Rectal smooth muscle tissue (tissue), 1 donor: ENCODE results near the gene TEX35.

Experiments used
- H3K27ac ChIP-seq: one replicate; pipeline ENCODE4 v1.7.0; 2013; ENCODE audit warnings: low read depth, low read length, inconsistent platforms
- H3K27me3 ChIP-seq: one replicate; pipeline ENCODE4 v1.7.0; 2013; ENCODE audit warnings: low read length; ENCODE audit not compliant: control insufficient read depth, insufficient read depth
- H3K36me3 ChIP-seq: one replicate; pipeline ENCODE4 v1.7.0; 2013; ENCODE audit warnings: low read length; ENCODE audit not compliant: control insufficient read depth, insufficient read depth
- H3K4me1 ChIP-seq: one replicate; pipeline ENCODE4 v1.7.0; 2013; ENCODE audit warnings: low read length; ENCODE audit not compliant: control insufficient read depth, insufficient read depth
- H3K4me3 ChIP-seq: one replicate; pipeline ENCODE4 v1.7.0; 2013; ENCODE audit warnings: low read length
- H3K9ac ChIP-seq: one replicate; pipeline ENCODE4 v1.7.0; 2013; ENCODE audit warnings: low read length

TEX35 gene

DNA sequence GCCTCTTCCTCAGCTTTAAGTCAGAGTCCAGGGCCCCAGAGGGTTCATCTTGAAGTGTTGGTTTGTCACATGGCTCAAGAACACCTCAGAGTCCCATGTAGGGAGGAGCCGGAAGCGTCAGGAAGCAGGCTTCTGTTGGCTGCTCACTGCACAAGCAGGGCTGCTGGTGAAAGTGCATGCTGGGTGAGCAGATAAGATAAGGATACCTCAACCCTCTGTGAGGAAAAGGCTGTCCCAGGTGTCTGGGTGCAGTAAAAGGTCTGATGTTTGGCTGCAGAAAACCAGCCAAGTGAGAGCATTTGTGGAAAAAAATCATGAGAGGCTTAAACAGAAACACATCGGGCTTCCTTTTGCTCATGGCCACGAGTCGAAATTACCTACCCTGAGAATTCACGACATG lies 6.2 kb upstream of the TEX35 start:
- Histone ChIP-seq H3K27me3 (no peaks in the 10 kb centered on the region), H3K4me3 (no peak overlapping the region), H3K36me3 (no peaks in the 10 kb centered on the region), H3K27ac (no peak overlapping the region), H3K4me1 (no peaks in the 10 kb centered on the region), H3K9ac (no peak overlapping the region)

GRCh38 chr1:178509414-178510007 lies 3.4 kb upstream of the TEX35 start:
- Histone ChIP-seq H3K36me3 (no peaks in the 10 kb centered on the region), H3K4me1 (no peaks in the 10 kb centered on the region), H3K27ac (no peak overlapping the region), H3K27me3 (no peaks in the 10 kb centered on the region), H3K9ac (no peak overlapping the region), H3K4me3 (no peak overlapping the region)

GRCh38 chr1:178510155-178510554 lies 2.8 kb upstream of the TEX35 start:
- Histone ChIP-seq H3K27me3 (no peaks in the 10 kb centered on the region), H3K27ac (no peak overlapping the region), H3K4me3 (no peak overlapping the region), H3K4me1 (no peaks in the 10 kb centered on the region), H3K36me3 (no peaks in the 10 kb centered on the region), H3K9ac (no peak overlapping the region)

- no peaks in the 10 kb centered on the region for H3K36me3 ChIP-seq
- H3K27me3 ChIP-seq: no peaks in the 10 kb centered on the region
- H3K4me1 ChIP-seq: no peaks in the 10 kb centered on the region
- H3K4me3 ChIP-seq: no peak overlapping the region
- no peak overlapping the region for H3K9ac ChIP-seq
- H3K27ac ChIP-seq: no peak overlapping the region
Observed at GRCh38 chr1:178513278-178513983, 522 bp downstream of the TEX35 start.

DNA sequence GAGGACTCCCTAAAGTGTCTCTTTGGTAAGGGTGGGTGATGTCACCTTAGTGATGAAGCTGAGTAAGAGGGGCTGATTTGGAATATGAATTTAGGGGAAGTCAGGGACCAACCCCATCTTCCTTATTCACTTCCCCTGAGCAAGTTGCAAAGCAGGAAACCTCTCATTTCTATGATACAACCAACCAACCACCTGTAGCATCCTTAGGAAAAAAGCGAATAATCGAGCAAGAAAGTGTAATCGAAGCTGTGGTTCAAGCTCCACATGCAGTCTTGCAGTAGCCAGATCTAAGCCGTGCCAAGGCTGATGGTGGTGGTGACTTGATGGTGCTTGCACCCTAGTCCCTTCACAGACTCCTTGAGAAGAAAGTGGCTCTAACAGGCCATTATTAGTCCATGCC lies 3.2 kb downstream of the TEX35 start:
- H3K4me3 ChIP-seq: no peak overlapping the region
- no peaks in the 10 kb centered on the region for H3K4me1 ChIP-seq
- no peaks in the 10 kb centered on the region for H3K36me3 ChIP-seq
- no peaks in the 10 kb centered on the region for H3K27me3 ChIP-seq
- no peak overlapping the region for H3K9ac ChIP-seq
- no peak overlapping the region for H3K27ac ChIP-seq

DNA sequence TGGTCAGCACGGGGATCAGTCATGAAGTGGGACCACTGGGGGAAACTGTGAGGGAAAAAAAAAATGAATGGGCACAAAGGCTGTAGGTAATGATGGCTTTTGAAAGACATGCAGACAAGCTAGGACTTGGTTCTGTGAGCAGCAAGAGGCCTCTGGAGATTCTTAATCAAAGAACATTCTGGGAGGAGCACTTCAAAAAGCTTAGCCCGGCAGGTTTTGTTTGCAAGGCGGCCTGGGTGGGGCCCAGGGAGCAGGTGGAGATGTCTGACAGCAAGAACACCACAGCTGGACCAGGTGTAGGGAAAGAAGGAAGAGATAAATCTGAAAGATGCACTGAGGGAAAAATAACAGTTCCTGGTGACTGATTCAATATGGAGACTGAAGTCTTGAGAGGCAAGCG lies 6.0 kb downstream of the TEX35 start:
- Histone ChIP-seq H3K4me1 (no peaks in the 10 kb centered on the region), H3K4me3 (no peak overlapping the region), H3K36me3 (no peaks in the 10 kb centered on the region), H3K27ac (no peak overlapping the region), H3K27me3 (no peaks in the 10 kb centered on the region), H3K9ac (no peak overlapping the region)

DNA sequence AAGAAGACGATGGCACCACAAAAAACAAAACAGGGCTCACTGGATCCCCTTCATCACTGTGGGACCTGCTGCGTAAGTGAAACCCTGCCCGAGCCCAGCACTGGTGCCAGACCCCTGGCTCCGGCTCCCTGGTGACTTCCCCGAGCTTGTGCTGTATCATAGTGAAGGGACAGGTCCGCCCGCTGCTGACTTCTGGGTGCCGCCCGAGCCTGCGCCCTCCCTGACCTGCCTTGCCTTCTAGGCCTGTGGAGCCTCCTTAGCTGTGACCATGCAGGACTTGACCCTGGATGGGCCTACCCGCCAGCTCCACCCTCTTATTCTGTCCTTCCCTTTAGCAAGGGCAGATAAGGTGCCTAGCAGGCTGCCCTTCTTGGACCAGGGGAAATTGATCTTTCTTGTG lies 7.9 kb downstream of the TEX35 start:
- H3K4me1 ChIP-seq: no peaks in the 10 kb centered on the region

DNA sequence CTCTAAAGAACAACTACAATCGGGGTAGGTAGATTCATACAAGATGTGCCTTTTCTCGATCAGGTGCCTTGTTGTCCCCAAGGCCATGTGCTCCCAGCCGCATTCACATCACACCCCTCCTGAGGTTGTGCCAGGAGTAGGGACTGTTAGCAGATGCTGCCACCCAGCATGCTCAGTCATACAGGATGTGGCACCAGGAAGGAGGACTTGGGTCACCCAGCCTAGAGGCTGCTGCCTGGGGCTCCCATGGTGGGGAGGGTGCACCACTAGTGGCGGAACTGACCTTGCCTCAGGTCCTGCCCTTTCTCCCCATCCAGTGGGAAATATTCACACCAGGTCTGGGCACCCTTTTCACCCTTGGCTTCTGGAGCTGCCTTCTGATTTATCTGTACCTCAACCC lies 8.3 kb downstream of the TEX35 start:
- Histone ChIP-seq H3K9ac (no peak overlapping the region), H3K27me3 (no peaks in the 10 kb centered on the region), H3K27ac (no peak overlapping the region), H3K36me3 (no peaks in the 10 kb centered on the region), H3K4me1 (no peaks in the 10 kb centered on the region), H3K4me3 (no peak overlapping the region)

More for the DNA sequence above, 7.9 kb downstream of the TEX35 start:
- Histone ChIP-seq H3K36me3 (no peaks in the 10 kb centered on the region), H3K4me3 (no peak overlapping the region), H3K27me3 (no peaks in the 10 kb centered on the region), H3K9ac (no peak overlapping the region), H3K27ac (no peak overlapping the region)

- Histone ChIP-seq H3K36me3 (no peaks in the 10 kb centered on the region), H3K4me1 (no peaks in the 10 kb centered on the region), H3K27me3 (no peaks in the 10 kb centered on the region), H3K9ac (no peak overlapping the region), H3K4me3 (no peak overlapping the region), H3K27ac (no peak overlapping the region)
Observed at GRCh38 chr1:178527117-178527516, 14.2 kb downstream of the TEX35 start.

DNA sequence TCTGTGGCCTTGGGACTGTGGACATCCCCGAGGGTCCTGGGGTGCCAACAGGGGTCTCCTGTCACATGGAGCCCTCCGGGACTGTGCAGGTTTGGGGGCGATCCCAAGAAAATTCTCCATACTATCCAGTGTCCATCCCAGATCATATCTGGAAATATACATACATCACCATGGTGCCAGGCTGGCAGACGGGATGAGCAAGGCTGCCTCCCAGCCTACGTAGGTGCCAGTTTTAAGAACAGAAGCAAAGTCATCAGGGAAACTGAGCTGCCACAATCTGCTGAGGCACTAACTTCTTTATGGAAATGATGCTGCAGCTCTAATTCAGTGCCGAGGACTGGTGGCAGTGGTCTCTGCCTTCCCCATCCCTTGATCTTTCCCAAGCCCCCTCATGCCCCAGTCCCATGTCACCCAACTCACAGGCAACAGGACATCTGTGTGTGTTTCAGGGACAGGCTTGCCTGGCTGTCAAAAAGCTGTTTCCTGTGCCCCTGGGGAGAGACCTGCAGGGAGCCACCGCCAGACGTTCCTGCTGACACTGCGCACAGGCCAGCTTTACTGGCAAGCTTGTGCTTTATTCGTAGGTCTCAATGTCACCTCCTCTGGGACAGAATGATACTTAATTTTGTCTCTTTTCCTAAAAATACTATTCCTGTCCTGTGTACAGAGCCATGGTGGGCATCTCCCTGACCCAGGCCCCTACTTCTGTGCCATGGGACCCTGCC lies 15.5 kb downstream of the TEX35 start:
- Histone ChIP-seq H3K4me3 (no peak overlapping the region), H3K9ac (no peak overlapping the region), H3K36me3 (no peaks in the 10 kb centered on the region), H3K27me3 (no peaks in the 10 kb centered on the region), H3K4me1 (no peaks in the 10 kb centered on the region), H3K27ac (no peak overlapping the region)

DNA sequence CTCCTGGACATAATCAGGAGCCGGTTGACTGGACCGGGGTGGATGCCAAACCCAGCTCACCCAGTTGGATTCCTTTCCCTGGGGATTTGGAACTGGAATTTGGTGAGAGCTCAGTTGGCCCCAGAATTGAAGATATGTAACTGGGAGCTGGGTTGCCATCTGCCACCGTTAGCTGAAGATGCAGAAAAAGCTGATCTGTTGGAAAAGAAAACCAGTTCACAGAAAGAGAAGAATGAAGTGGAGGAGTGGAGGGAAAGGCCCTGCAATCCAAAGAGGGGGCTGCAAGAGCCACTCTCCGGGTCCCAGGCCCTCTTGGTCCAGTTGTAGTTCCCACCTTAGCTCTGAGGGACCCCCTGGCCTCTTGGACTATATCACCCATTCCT lies 16.0 kb downstream of the TEX35 start:
- no peaks in the 10 kb centered on the region for H3K4me1 ChIP-seq
- H3K36me3 ChIP-seq: no peaks in the 10 kb centered on the region
- no peak overlapping the region for H3K27ac ChIP-seq
- no peak overlapping the region for H3K4me3 ChIP-seq
- no peaks in the 10 kb centered on the region for H3K27me3 ChIP-seq
- no peak overlapping the region for H3K9ac ChIP-seq

GRCh38 chr1:178529364-178530036 lies 16.6 kb downstream of the TEX35 start:
- no peaks in the 10 kb centered on the region for H3K27me3 ChIP-seq
- H3K27ac ChIP-seq: no peak overlapping the region
- H3K4me1 ChIP-seq: no peaks in the 10 kb centered on the region
- no peaks in the 10 kb centered on the region for H3K36me3 ChIP-seq
- no peak overlapping the region for H3K4me3 ChIP-seq
- H3K9ac ChIP-seq: no peak overlapping the region
